ENCODE measurements around the gene SPART.

The SPART gene

DNA sequence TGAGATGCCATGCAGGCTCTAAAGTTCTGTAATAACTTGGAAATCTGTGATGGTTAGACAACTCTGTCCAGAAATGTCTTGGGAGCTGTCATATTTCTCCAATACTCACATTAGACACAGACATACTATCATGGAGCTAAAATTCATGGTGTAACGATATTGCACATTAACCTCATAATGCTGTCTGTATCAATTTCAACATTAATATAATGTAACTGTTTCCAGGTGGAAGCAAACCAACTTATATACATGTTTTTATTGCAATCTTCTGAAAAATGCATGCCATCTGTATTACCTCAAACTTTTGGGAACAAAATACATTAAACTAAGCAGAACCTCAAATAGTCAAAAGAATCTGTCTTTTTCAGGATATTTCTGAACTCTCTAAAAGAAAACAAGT lies 14.7 kb upstream of the SPART start:
- FAIRE-seq (no peak), DNase-seq (ENCODE audit: insufficient read length, low spot score) (no peak)
- TF ChIP-seq CTCF (IDR thresholded peaks at IDR 0.05; ENCODE audit: insufficient read depth, missing control alignments): no peak

DNA sequence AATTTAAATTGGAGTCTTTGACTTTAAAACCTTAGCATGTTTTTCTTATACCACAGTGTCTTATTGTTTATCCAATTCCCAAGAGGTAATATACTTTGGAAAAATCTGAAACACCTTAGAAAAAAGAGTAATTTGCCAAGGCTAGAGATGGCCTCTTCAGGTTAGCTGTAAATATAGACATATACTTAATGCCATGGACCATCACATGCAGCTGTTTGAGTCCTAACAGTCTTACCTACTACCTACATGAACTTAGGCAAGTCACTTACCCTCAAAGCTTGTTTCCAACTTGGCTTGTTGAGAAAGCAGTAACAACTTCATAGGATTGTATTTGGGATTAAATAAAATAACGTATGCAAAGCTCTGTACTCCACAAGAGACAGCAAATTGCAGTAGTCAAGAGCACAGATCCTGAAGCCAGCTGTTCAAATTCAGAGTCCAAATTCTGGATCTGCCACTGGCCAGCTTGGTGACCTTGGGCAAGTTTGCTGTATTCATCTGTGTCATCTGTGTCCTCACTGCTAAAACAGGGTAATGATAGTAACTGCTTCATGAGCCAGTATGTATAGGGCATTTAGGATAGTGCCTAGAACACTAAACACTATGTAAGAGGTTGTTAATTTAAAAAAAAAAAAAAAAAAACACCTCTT lies 13.2 kb upstream of the SPART start:
- DNase-seq (ENCODE audit: insufficient read length, low spot score) (no peak), FAIRE-seq (no peak)
- no peak for TF ChIP-seq CTCF (IDR thresholded peaks at IDR 0.05; ENCODE audit: insufficient read depth, missing control alignments)

DNA sequence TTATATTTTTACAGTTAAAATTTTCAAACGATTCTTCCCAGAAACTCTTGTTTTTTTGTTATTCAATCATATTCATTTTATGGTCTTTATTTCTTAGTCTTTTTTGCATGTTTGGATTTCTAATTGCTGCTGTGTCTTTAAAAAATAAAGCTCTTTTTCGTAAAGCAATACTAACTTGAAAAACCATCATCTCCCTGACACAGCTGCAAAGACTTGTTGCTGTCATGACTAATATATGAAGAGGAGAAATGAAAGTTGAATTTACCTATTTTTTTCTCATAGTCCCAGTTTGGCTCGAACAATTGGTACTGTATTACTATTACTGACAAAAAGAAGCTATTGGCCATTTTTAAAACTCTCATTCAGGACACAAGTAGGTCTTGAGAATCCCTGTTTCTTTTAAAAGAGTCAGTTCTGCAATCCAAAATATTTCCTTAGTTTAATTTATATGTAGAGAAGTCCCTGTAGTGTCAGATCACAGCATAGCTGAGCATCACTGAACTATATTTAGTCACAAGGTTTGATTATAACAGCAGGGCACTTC lies 12.1 kb upstream of the SPART start:
- no peak for FAIRE-seq
- no peak for TF ChIP-seq CTCF (IDR thresholded peaks at IDR 0.05; ENCODE audit: insufficient read depth, missing control alignments)
- no peak for DNase-seq (ENCODE audit: insufficient read length, low spot score)

DNA sequence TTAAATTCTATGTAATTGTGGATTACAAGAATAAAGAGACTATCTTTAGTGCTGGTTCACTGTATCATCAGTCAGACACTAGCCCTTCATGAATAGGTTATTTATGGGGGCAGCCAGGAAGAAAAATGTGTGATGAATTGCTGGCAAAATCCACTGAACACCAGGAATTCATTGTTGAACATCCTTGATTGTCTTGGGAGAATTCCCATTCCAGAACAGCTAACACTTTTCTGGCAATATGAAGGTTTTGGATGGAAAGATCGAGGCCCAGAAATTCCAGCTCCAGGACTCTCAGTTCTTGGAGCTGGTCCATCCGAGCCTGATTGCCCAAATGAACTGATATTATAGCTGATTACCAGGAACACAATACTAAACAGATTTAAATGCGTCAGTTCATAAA lies 11.5 kb upstream of the SPART start:
- TF ChIP-seq CTCF (IDR thresholded peaks at IDR 0.05; ENCODE audit: insufficient read depth, missing control alignments): no peak
- no peak for DNase-seq (ENCODE audit: insufficient read length, low spot score)
- no peak for FAIRE-seq

DNA sequence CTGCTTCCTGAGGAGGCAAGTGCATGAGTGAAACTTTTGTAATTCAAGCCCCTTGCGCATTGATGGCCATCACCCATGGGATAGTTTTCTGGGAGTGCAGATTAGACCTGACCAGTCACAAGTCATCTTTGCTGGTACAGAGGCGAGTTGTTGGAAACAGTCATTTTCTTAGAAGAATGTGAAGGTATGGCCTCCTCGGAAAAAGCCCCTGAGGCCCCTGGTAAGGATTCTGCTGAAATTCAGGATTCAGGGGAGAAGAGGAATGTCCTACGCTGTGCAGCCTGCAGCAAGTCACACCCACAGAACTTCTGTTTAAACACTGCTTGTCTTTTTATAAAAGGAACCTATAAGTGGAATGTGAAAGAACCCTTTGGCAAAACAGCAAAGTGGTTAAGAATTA lies 11.0 kb upstream of the SPART start:
- no peak for DNase-seq (ENCODE audit: insufficient read length, low spot score)

GRCh38 chr13:36356058-36356457 lies 9.9 kb upstream of the SPART start:
- DNase-seq (ENCODE audit: insufficient read length, low spot score) (no peak), FAIRE-seq (no peak)
- TF ChIP-seq CTCF (IDR thresholded peaks at IDR 0.05; ENCODE audit: insufficient read depth, missing control alignments): no peak

More for the DNA sequence above, 11.0 kb upstream of the SPART start:
- FAIRE-seq: no peak
- no peak for TF ChIP-seq CTCF (IDR thresholded peaks at IDR 0.05; ENCODE audit: insufficient read depth, missing control alignments)

- no peak for TF ChIP-seq CTCF (IDR thresholded peaks at IDR 0.05; ENCODE audit: insufficient read depth, missing control alignments)
- no peak for DNase-seq (ENCODE audit: insufficient read length, low spot score)
- FAIRE-seq: no peak
Observed at GRCh38 chr13:36355632-36356031, 9.4 kb upstream of the SPART start.

All from D721Med (cell line).